GM06990 (cell line): ENCODE results near the gene C20orf173.
"Not testable (repeated sequence)": the region's sequence is repeated elsewhere in the genome, so short reads cannot be mapped to it uniquely, and the experiment has no call there.

Experiments used
- DNase-seq: peaks from one replicate; pipeline ENCODE4 v3.0.0-alpha.2; 2011; ENCODE audit not compliant: insufficient read length; ENCODE audit errors: extremely low read depth
- H3K27me3 ChIP-seq: replicated peaks from 2 replicates; pipeline ENCODE4 v1.6.0; 2011; ENCODE audit warnings: low read length; ENCODE audit not compliant: control insufficient read depth, insufficient read depth
- H3K36me3 ChIP-seq: 2 replicates; pipeline ENCODE4 v1.5.1; 2011; ENCODE audit warnings: low read length; ENCODE audit not compliant: control insufficient read depth, insufficient read depth
- H3K4me3 ChIP-seq: replicated peaks from 2 replicates; pipeline ENCODE4 v1.5.1; 2011; ENCODE audit warnings: low read depth, mild to moderate bottlenecking, control low read depth, low read length
- CTCF ChIP-seq: IDR thresholded peaks from 2 replicates; pipeline ENCODE4 v1.5.1; 2011; ENCODE audit warnings: low read length, control low read depth, mild to moderate bottlenecking, inconsistent platforms; ENCODE audit not compliant: insufficient read depth, poor library complexity, severe bottlenecking

Gene C20orf173

DNA sequence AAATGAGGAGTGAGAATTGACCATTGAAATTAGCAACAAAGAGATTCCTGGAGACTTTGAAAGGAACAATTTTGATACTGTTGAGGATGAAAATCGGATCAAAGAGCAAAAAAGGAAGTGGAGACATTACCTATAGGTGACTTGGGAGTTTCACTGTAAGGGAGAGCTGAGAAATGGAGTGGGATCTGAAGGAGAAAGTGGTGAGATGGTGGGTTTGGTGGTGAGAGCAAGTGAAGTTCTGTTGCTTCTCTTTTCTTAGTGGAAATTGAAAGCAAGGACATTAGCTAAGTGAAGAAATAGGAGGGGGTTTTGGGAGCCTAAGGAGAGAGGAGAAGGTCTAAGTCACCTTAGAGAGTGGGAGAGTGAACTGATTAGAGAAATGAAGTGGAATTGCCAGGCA is 16.7 kb upstream of the C20orf173 start:
- Histone ChIP-seq H3K36me3 (peaks cover 12% of the 10 kb centered on the region), H3K27me3 (no peaks in the 10 kb centered on the region), H3K4me3 (no peak overlapping the region)
- TF ChIP-seq CTCF: no peak
- no peak for DNase-seq

GRCh38 chr20:35544941-35545340 is 15.5 kb upstream of the C20orf173 start:
- not testable (repeated sequence) for H3K36me3 ChIP-seq, DNase-seq

DNA sequence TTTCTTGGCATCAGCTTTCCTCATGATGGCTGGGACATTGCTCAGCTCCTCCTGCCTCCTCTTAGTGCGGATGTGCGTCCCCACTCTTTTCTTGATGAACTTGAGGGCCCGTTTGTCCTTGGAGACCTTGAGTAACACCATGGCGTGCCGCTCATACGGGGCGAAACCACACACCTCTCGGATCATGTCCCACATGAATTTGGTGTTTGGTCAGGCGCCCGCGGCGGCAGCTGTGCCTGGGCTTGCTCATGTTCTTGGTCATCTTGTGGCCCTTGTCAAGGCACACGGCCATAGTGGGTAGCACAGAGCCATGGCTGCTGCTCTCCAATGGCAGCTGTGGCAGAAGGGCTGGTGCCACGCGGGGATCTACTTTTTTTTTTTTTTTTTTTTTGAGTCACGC is 15.0 kb upstream of the C20orf173 start:
- no peak for TF ChIP-seq CTCF
- H3K36me3 ChIP-seq: peaks cover 10% of the 10 kb centered on the region
- H3K27me3 ChIP-seq: no peaks in the 10 kb centered on the region
- no peak overlapping the region for H3K4me3 ChIP-seq
- no peak for DNase-seq

More at GRCh38 chr20:35544941-35545340, 15.5 kb upstream of the C20orf173 start:
- not testable (repeated sequence) for H3K4me3 ChIP-seq, H3K27me3 ChIP-seq

DNA sequence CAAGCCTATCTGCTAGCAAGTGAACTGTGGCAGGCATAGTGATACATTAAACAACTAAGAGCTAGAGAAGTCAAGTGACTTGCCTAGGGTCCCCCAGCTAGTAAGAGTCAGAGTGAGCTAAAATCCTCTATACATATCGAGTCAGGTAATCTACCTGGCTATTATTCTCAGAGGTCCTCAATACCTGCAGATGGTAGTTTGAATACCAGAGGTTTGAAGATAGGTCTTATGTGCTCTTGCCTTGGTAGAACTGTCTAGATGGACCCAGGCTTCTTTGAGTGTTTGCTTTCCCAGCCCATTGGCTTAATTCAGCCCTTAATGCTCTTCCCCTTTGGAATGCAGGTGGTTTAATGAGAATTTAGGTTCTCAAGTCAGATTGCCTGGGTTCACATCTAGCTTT is 13.5 kb upstream of the C20orf173 start:
- no peak for TF ChIP-seq CTCF
- DNase-seq: no peak
- Histone ChIP-seq H3K27me3 (no peaks in the 10 kb centered on the region), H3K4me3 (no peak overlapping the region), H3K36me3 (peaks cover 3% of the 10 kb centered on the region)

DNA sequence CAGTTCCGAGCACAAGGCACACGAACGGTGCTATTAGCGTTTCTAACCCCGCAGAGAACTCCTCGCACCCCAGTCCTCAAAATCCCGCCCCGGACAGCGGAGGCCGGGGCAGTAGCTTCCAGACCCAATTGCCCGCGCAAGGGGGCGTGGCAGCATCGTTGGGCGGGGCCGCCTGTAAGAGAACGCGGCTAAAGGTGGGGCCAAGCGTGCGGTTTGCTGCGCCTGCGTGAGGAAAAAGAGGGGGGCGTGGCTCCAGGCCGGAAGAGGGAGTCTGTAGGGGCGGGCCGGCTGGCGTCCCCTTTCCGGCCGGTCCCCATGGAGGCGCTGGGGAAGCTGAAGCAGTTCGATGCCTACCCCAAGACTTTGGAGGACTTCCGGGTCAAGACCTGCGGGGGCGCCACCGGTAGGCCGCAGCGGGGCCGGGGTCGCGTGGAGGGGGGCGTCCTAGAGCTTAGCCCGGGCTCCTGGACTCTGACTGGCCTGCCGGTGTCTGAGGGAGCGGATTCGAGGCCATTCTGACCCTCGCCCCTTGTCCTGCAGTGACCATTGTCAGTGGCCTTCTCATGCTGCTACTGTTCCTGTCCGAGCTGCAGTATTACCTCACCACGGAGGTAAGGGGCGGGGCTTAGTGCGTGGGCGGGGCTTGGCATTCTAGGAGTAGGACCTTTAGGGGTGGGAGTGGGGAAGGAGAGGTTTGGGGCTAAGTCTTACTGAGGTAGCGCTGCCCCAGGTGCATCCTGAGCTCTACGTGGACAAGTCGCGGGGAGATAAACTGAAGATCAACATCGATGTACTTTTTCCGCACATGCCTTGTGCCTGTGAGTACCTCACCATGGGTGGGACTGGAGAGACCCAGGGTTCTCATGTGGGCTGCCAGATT is 12.6 kb upstream of the C20orf173 start, which contains the start of gene ERGIC3:
Gene ERGIC3 (plus strand): TSS at position 296 of the 880 bp plus-strand sequence. CDS start 20 bp downstream, at position 316.
- Histone ChIP-seq H3K4me3 (peak within 1 kb of the TSS; percentile 94), H3K27me3 (no peaks in the 10 kb centered on the region), H3K36me3 (no peaks in the 10 kb centered on the region; the same call in none of the 2 replicates)
- no peak for TF ChIP-seq CTCF
- DNase-seq: peak; percentile 94

DNA sequence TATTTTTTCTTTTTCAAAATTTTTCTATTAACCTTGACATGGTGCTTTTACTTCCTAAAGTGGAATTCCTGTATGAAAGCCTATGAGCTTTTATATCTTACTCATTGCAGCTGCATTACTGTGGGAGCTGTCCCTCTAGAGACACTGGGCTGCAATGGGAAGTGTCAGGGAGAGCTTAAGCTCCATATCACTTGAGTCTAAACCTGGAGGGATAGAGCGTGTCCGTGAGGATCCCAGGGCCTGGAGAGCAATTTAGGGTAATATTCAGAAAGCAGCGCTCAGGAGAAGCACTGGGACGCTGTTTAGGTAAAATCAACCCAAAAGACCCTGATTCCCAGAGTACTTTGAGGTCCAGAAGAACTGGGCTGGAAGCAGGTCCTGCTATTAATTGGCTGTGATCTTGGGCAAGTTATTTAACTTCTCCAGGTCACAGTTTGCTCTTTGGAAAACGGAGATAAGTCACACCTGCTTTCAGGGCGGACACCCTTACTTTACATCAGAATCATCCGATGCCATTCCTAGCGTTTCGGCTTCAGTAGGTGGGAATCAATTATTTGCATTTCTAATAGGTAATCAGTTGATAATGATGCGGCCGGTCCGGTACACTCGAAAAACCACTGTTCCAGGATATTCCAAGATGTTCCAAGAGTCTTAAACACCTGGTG is 11.8 kb upstream of the C20orf173 start:
- no peaks in the 10 kb centered on the region; the same call in none of the 2 replicates for H3K36me3 ChIP-seq
- peak overlapping the region; percentile 43 for H3K4me3 ChIP-seq
- H3K27me3 ChIP-seq: no peaks in the 10 kb centered on the region
- no peak for DNase-seq
- TF ChIP-seq CTCF: no peak
